ENCODE data around the gene ABCF3.

Gene ABCF3

DNA sequence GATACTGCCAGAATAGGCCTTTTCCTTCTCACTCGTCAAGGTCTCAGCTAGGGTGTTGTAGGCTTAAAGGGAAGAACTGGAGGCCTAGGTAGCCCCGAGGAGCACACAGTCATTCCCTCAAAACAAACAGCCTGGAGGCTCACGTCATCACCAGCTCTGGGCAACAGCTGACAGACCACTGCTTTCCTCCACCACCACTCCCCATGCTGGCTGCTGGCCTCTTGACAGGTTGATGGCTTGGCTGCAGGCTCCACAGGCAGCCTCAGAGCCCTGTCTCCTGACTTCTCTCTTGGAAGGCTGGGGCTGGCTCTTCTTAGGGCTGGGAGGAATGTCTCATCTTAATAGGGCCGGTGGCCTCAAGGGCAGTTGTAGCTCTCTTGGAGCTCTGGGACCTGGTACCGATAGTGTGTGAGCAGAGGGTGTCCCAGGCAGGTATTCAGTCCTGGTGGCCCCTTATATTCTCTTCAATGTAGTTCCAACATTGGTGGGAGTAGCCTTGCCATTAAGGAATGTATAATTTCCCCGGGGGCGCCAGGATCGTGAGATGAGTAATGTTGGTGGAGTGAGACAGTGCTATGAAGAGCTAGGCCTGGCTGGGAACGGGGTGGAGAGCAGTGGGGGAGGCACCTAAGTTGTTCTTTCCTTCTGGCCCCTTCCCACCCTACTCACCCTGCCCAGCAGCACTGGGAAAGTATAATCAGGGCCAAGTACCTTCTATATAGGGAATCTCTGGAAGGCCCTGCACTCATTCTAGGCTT is 17.5 kb upstream of the ABCF3 start:
- no peak for DNase-seq

DNA sequence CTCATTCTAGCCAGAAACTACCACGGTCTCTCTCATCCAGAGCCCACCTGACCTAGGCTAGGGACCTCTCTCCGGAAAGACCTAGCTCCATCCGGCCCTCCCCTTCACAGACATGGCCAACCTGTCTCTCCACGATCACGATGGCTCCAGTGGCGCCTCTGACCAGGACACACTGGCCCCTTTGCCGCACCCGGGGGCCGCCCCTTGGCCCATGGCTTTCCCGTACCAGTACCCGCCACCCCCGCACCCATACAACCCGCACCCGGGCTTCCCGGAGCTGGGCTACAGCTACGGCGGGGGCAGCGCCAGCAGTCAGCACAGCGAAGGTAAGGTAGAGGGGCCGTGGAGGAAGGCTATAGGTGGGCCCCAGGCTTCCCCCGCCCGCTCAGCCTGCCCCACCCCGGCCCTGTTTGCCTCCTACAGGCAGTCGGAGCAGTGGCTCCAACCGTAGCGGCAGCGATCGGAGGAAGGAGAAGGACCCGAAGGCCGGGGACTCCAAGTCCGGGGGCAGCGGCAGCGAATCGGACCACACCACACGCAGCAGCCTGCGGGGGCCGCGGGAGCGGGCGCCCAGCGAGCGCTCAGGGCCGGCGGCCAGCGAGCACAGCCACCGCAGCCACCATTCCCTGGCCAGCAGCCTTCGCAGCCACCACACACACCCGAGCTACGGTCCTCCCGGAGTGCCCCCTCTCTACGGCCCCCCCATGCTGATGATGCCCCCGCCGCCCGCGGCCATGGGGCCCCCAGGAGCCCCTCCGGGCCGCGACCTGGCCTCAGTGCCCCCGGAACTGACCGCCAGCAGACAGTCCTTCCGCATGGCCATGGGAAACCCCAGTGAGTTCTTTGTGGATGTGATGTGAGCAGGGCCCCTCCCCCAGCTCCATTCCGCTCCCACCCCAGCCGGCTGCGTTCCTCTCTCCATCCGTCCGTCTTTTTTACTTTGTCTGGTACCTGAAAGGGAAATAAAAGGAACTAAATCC is 15.8 kb upstream of the ABCF3 start:
- DNase-seq, result no peak

DNA sequence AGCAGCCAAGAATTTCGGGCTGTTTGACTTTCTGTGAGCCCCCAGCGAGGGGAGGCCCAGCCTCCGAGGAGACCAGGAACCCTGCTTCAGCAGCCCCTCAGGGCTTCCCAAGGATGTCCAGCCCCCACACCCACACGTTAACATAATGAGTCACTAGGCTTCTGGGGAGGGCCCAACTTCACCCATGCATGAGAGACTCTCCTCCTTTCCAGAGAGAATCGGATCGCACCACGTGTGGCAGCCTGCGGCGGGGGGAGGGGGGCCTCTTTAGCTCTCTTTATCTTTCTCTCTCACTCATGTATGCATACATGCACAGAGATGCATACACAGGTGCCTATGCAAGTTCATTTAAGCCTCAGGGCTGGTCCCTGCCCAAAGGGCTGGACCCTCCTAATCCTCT is 14.4 kb upstream of the ABCF3 start:
- DNase-seq, result no peak

- no peak for DNase-seq
These were observed 13.2 kb upstream of the ABCF3 start for GRCh38 chr3:184172681-184173373.

DNA sequence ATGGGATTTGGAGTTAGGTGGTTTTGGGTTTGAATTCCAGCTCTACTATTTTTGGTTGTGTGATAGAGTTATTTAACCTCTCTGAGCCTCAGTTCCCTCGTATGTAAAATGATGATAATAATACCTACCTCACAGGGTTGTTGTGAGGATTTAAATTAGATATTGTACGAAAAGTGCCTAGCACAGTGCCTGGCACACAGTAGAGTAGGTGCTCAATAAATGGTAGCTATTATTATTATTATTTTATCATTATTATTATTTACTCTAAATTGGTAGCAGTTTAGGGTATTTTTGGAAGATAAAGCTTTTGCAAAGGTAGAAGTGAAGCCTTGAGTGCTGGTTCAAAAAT is 12.7 kb upstream of the ABCF3 start:
- DNase-seq, result no peak

DNA sequence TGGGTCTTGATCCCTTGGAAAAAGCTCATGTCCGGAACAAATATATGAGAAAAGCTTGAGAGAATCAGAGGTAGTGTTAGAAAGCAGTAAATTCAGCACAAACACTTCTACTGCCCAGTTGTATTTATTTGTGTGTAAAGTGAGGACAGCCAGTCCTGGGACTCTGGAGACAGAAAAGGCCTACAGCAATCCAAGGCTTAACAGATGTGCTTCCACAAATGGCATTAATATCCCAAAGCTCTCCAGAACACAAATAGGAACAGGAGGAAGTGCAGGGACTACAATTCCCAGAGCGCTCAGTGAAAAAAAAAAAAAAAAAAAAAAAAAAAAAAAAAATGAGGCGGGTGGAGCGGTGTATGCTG is 11.7 kb upstream of the ABCF3 start:
- no peak for DNase-seq

GRCh38 chr3:184174646-184175492 is 11.1 kb upstream of the ABCF3 start, which contains the start of gene AP2M1:
AP2M1 (plus strand) TSS chr3:184174855; CDS start chr3:184176994, 2,139 bp downstream.
- DNase-seq, result peak; percentile 90 to 97

- no peak for DNase-seq
These were observed 10.5 kb upstream of the ABCF3 start for GRCh38 chr3:184175506-184175905.

GRCh38 chr3:184175981-184176376 is 10.0 kb upstream of the ABCF3 start:
- DNase-seq, result no peak

GRCh38 chr3:184176377-184177330 is 9.3 kb upstream of the ABCF3 start:
- DNase-seq, result no peak

GRCh38 chr3:184177331-184177731 is 8.7 kb upstream of the ABCF3 start:
- no peak for DNase-seq

DNA sequence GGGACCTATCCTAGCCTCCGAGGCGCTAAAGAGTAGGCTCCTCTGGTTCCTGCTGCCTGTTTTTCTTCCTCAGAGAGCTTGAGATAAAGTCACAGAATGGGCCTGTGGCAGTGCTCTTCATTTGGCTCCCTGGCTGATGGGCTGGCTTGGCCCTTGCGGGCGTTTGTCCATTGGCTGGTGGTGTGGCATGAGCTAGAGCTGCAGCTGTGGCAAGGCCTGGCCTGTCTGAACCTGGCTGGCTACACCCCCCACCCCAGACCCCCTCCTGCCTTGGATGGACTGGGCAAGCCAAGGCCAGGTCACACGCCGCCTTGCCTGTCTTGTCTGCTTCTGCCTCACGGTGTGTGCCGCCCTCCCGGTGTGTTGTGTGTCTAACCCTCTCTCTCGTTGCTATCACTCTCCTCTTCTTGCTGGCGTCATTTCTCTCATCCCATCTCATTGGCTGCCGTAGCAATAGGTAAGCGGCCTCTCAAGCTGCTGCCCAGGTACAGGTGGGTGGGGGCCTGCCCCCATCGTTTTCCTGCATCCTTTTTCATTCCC is 8.2 kb upstream of the ABCF3 start:
- DNase-seq, result no peak

DNA sequence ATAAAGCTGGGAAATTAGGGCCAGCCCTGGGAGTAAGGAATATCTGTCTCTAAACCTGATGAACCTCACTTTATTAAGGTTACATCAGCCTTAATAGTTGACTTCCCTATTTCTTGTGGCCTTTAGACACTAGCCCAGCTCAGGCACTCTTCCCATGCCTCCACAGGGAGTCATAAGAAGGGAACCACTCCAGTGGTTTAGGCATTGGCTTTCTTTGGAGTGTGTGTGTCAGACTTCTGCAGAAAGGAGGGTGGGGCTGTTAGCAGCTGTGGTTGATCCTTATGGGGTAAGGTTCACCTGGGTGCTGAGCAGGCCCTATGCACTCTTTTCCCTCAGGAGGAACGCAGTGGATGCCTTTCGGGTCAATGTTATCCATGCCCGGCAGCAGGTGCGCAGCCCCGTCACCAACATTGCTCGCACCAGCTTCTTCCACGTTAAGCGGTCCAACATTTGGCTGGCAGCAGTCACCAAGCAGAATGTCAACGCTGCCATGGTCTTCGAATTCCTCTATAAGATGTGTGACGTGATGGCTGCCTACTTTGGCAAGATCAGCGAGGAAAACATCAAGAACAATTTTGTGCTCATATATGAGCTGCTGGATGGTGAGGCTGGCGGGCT is 7.4 kb upstream of the ABCF3 start:
- DNase-seq, result no peak

DNA sequence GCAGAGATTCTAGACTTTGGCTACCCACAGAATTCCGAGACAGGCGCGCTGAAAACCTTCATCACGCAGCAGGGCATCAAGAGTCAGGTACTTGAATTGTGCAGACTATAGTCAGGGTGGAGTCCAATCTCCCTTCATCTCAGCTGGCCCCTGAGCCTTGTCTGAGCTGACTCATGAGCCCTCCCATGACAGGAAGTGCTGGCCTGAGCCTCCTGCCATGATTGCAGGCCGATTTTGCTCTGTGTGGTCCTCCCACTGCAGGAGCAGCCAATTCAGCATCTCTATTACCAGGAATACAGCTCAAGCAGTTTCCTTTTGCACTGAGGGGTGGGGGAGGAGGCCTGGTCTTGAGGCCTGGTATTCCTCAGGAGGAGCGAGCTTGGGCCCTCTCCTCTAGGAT is 5.8 kb upstream of the ABCF3 start:
- no peak for DNase-seq

- DNase-seq, result no peak
These were observed 4.4 kb upstream of the ABCF3 start for GRCh38 chr3:184181596-184181995.

GRCh38 chr3:184183679-184184078 is 2.3 kb upstream of the ABCF3 start:
- no peak for DNase-seq

- no peak for DNase-seq
These were observed 1.3 kb upstream of the ABCF3 start for GRCh38 chr3:184184546-184185230.

DNA sequence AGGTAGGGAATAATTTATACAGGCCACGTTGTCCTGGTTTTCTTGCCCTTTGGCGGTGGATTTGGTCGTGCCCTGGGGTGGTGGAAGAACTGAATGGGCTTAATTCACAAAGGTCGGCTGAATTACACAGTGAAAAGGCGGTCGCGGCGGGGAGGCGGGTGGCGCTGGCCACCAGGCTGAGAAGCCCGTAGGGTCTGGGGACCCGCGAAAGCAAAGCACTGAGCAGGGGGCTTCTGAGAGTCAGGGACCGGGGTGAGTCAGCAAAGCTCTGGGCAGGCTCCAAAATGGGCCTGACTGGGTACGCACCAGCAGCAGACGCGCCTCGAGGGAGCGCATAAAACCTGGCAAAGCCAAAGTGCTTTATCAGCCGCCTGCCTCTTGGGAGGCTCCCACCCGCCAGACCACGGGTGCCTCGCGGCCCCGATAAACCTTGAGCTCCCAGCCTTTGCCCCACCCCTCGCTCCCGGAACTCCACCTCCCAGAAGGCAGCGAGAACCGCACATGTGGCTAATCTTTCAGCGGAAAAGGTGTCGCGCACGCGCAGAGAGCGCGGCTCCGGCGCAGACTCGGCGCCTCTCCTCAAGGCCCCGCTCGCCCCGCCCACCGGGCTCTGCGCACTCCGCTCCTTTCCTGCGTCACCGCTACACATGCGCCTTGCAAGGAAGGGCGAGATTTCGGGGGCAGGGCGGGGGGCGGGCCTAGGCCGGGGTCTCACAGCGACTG is 377 bp upstream of the ABCF3 start:
- peak; percentile 96 to 98 for DNase-seq

DNA sequence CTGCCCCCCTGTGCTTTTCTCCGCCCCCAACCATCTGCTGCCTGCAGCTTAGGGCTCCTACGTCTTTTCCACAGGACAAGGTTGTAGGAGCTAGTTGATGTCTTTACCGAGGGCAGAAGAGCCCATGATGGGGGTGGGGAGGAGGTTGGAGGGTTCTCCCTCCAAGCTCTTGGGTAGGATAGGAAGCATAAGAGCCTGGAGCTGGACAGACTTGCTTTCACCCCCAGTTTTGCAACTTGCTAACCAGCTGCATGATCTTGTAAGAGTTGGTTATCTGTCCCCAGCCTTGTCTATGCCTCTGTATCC is 856 bp downstream of the ABCF3 start:
- DNase-seq, result no peak

All from NCI-H187 (cell line).